ENCODE measurements around the gene RALGPS1. TPM values are rescaled to one million over a fixed set of nuclear protein-coding genes. Genes with fewer than 3 reads are reported as not detected.

Gene RALGPS1
- total RNA-seq, 1 donor from 2014 or later = 21.7 TPM

GRCh38 chr9:126983767-126984166 is 69.2 kb downstream of the RALGPS1 start:
- ChIA-PET POLR2A (no interaction called here), CTCF (no interaction called here)
- intact Hi-C loops (cut with micrococcal nuclease) = no loop called here
- H3K27ac Mint-ChIP-seq = no peak overlapping the region
- H3K36me3 Mint-ChIP-seq (ENCODE audit: low read depth) = peaks cover 13% of the 10 kb centered on the region
- TF ChIP-seq CTCF (IDR thresholded peaks at IDR 0.05) = no peak
- H3K4me3 Mint-ChIP-seq = no peak overlapping the region
- peaks cover 3% of the 10 kb centered on the region for H3K9me3 Mint-ChIP-seq
- peaks cover 33% of the 10 kb centered on the region for H3K4me1 Mint-ChIP-seq
- H3K27me3 Mint-ChIP-seq = no peaks in the 10 kb centered on the region
- ATAC-seq (ENCODE audit: low read depth) = no peak
- no peak for DNase-seq

GRCh38 chr9:126984969-126985368 is 70.4 kb downstream of the RALGPS1 start:
- Mint-ChIP-seq H3K27me3 (no peaks in the 10 kb centered on the region), H3K4me1 (peaks cover 33% of the 10 kb centered on the region), H3K27ac (no peak overlapping the region), H3K9me3 (peaks cover 3% of the 10 kb centered on the region), H3K36me3 (ENCODE audit: low read depth) (peaks cover 12% of the 10 kb centered on the region), H3K4me3 (no peak overlapping the region)
- ATAC-seq (ENCODE audit: low read depth) (no peak), DNase-seq (no peak)
- ChIA-PET POLR2A (no interaction called here), CTCF (no interaction called here)
- TF ChIP-seq CTCF (IDR thresholded peaks at IDR 0.05) = no peak
- intact Hi-C loops (cut with micrococcal nuclease) = loop anchor here (1.0 to 5.0 kb wide), 2 partner anchors 77 to 214 kb away; no protein-coding TSS in a partner anchor

GRCh38 chr9:126985870-126986498 is 71.4 kb downstream of the RALGPS1 start:
- intact Hi-C loops (cut with micrococcal nuclease) = loop anchor here (1.0 to 5.0 kb wide), 2 partner anchors 76 to 213 kb away; no protein-coding TSS in a partner anchor
- Mint-ChIP-seq H3K9me3 (peaks cover 3% of the 10 kb centered on the region), H3K36me3 (ENCODE audit: low read depth) (peaks cover 22% of the 10 kb centered on the region), H3K4me3 (peak overlapping the region; percentile 66), H3K4me1 (peaks cover 33% of the 10 kb centered on the region), H3K27me3 (no peaks in the 10 kb centered on the region), H3K27ac (peak overlapping the region; percentile 59)
- ATAC-seq (ENCODE audit: low read depth) (peak; percentile 96), DNase-seq (peak; percentile 36)
- ChIA-PET POLR2A (interaction anchor here (0.5 to 0.7 kb wide), 3 partner anchors 22 to 438 kb away, joined by 3 to 4 read pairs (median 3); partner anchors contain the start of gene ZNF79), CTCF (interaction anchor here (0.6 to 2.1 kb wide), 5 partner anchors 23 to 239 kb away, joined by 3 to 13 read pairs (median 3); no protein-coding TSS in a partner anchor)
- TF ChIP-seq CTCF (IDR thresholded peaks at IDR 0.05) = no peak

GRCh38 chr9:126986506-126986951 is 71.9 kb downstream of the RALGPS1 start:
- H3K36me3 Mint-ChIP-seq (ENCODE audit: low read depth) = peaks cover 25% of the 10 kb centered on the region
- ChIA-PET CTCF (interaction anchor here (0.6 to 2.1 kb wide), 5 partner anchors 24 to 238 kb away, joined by 3 to 13 read pairs (median 3); no protein-coding TSS in a partner anchor), POLR2A (interaction anchor here (0.5 to 0.7 kb wide), 3 partner anchors 22 to 438 kb away, joined by 3 to 4 read pairs (median 3); partner anchors contain the start of gene ZNF79)

More at GRCh38 chr9:126986506-126986951, 71.9 kb downstream of the RALGPS1 start:
- Mint-ChIP-seq H3K4me1 (peaks cover 33% of the 10 kb centered on the region), H3K27me3 (no peaks in the 10 kb centered on the region), H3K4me3 (no peak overlapping the region), H3K9me3 (peaks cover 3% of the 10 kb centered on the region), H3K27ac (no peak overlapping the region)
- DNase-seq (no peak), ATAC-seq (ENCODE audit: low read depth) (no peak)
- no peak for TF ChIP-seq CTCF (IDR thresholded peaks at IDR 0.05)
- intact Hi-C loops (cut with micrococcal nuclease) = loop anchor here (5.0 kb wide), 1 partner anchor 76 kb away; no protein-coding TSS in a partner anchor
